WERI-Rb-1 (cell line): ENCODE results near the gene BCAR1.
A peak's percentile ranks its signal among the peaks of the same experiment; 100 is the strongest.

Experiments
- DNase-seq: peaks from one replicate; pipeline ENCODE4 v3.0.0-alpha.2; 2020
- H3K27ac ChIP-seq: fragments of 250-450 bp; sonication (Bioruptor Pico); 2 replicates; pipeline ENCODE4 v1.5.1; 2020; ENCODE audit warnings: mild to moderate bottlenecking, moderate library complexity
- H3K27me3 ChIP-seq: fragments of 250-450 bp; sonication (Bioruptor Pico); 2 replicates; pipeline ENCODE4 v1.5.1; 2021; ENCODE audit warnings: mild to moderate bottlenecking, low read depth, moderate library complexity; ENCODE audit not compliant: insufficient read depth, severe bottlenecking
- H3K36me3 ChIP-seq: fragments of 250-450 bp; sonication (Bioruptor Pico); 2 replicates; pipeline ENCODE4 v1.5.1; 2020; ENCODE audit warnings: mild to moderate bottlenecking, moderate library complexity
- H3K4me3 ChIP-seq: 2 replicates; pipeline ENCODE4 v1.5.1; 2011; ENCODE audit warnings: low read depth, mild to moderate bottlenecking, control low read depth, low read length
- H3K9me3 ChIP-seq: fragments of 250-450 bp; sonication (Bioruptor Pico); 2 replicates; pipeline ENCODE4 v1.5.1; 2021; ENCODE audit warnings: mild to moderate bottlenecking, moderate library complexity; ENCODE audit not compliant: severe bottlenecking
- TF ChIP-seq, protein P1 (sequence below): IDR thresholded peaks from 2 replicates; pipeline ENCODE4 v1.5.1; 2011; ENCODE audit warnings: low read depth, mild to moderate bottlenecking, control low read depth, inconsistent platforms, low read length

Gene BCAR1

GRCh38 chr16:75251280-75252048 is at the start of gene BCAR1:
Gene BCAR1 (minus strand): TSS chr16:75251624. CDS start chr16:75251482, 142 bp downstream.
- H3K36me3 ChIP-seq = no peaks in the 10 kb centered on the region
- H3K9me3 ChIP-seq = no peaks in the 10 kb centered on the region
- H3K4me3 ChIP-seq = peak within 1 kb of the TSS; percentile 72
- H3K27me3 ChIP-seq = no peaks in the 10 kb centered on the region
- peak; percentile 92 for DNase-seq
- peak within 1 kb of the TSS; percentile 87 for H3K27ac ChIP-seq
- TF ChIP-seq, protein P1, sequence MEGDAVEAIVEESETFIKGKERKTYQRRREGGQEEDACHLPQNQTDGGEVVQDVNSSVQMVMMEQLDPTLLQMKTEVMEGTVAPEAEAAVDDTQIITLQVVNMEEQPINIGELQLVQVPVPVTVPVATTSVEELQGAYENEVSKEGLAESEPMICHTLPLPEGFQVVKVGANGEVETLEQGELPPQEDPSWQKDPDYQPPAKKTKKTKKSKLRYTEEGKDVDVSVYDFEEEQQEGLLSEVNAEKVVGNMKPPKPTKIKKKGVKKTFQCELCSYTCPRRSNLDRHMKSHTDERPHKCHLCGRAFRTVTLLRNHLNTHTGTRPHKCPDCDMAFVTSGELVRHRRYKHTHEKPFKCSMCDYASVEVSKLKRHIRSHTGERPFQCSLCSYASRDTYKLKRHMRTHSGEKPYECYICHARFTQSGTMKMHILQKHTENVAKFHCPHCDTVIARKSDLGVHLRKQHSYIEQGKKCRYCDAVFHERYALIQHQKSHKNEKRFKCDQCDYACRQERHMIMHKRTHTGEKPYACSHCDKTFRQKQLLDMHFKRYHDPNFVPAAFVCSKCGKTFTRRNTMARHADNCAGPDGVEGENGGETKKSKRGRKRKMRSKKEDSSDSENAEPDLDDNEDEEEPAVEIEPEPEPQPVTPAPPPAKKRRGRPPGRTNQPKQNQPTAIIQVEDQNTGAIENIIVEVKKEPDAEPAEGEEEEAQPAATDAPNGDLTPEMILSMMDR = 0 out of 2 replicates have a peak, but pooled peaks have one; percentile 11

- no peaks in the 10 kb centered on the region for H3K9me3 ChIP-seq
- TF ChIP-seq, protein P1 = no peak
- DNase-seq = no peak
- peaks cover 59% of the 10 kb centered on the region for H3K36me3 ChIP-seq
- peak overlapping the region; percentile 61 for H3K27ac ChIP-seq
- no peaks in the 10 kb centered on the region for H3K27me3 ChIP-seq
- H3K4me3 ChIP-seq = no peak overlapping the region
Measured at GRCh38 chr16:75298267-75298666, 46.8 kb upstream of the BCAR1 start.

DNA sequence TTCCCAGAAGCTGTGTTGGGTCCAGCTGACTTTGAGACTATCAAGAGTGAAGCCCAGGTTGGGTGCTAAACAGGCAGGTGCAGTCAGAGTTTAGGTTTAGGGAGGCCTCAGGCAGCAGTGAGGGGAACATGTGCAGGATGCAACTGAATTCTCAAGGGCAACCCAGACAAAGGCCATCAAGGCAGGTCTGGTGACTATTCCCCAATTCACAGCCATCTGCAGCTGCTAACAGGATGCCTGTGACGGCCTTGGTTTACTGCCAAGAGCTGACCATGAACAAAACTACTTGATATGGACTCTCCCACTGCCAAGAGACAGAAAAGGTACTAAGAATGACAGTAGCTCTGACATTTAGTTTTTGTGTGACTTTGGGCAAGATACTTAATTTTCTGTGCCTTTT is 45.2 kb upstream of the BCAR1 start:
- Histone ChIP-seq H3K4me3 (no peak overlapping the region), H3K27me3 (no peaks in the 10 kb centered on the region), H3K9me3 (no peaks in the 10 kb centered on the region), H3K36me3 (peaks cover 66% of the 10 kb centered on the region), H3K27ac (no peak overlapping the region)
- no peak for DNase-seq
- TF ChIP-seq, protein P1 = no peak

- Histone ChIP-seq H3K36me3 (peaks cover 64% of the 10 kb centered on the region), H3K27ac (no peak overlapping the region), H3K4me3 (no peak overlapping the region), H3K27me3 (no peaks in the 10 kb centered on the region), H3K9me3 (no peaks in the 10 kb centered on the region)
- DNase-seq = no peak
- TF ChIP-seq, protein P1 = no peak
Measured at GRCh38 chr16:75294773-75295459, 43.5 kb upstream of the BCAR1 start.

- DNase-seq = no peak
- Histone ChIP-seq H3K9me3 (no peaks in the 10 kb centered on the region), H3K36me3 (peaks cover 61% of the 10 kb centered on the region), H3K27me3 (no peaks in the 10 kb centered on the region), H3K4me3 (no peak overlapping the region), H3K27ac (no peak overlapping the region)
- TF ChIP-seq, protein P1 = no peak
Measured at GRCh38 chr16:75293772-75294171, 42.3 kb upstream of the BCAR1 start.
